Endothelial cell of umbilical vein (primary cell): ENCODE data around the gene B4GALNT3. TPM values are rescaled to one million over a fixed set of nuclear protein-coding genes. Genes with fewer than 3 reads are reported as not detected.

ENCODE experiments used
- BruUV-seq: library from RNA; stranded (reverse); fragments of 400-500 nt; replicated peaks from 2 replicates; lab custom pipeline; 2021; lab: Mats Ljungman, UMichigan
- CTCF ChIA-PET: fragments of 300-600, 350-600 bp; sonication (Branson Sonifier 250); formaldehyde crosslinking; loops from one replicate; lab custom pipeline; 2021; ENCODE audit warnings: antibody characterized with exemption, inconsistent platforms; lab: Charles Lee
- POLR2A ChIA-PET: fragments of 300-600, 350-600 bp; sonication (Branson Sonifier 250); formaldehyde crosslinking; loops from one replicate; lab custom pipeline; 2021; ENCODE audit warnings: antibody characterized with exemption, inconsistent platforms; lab: Charles Lee
- DNase-seq: peaks from one replicate; pipeline ENCODE4 v3.0.0-alpha.2; 2011; ENCODE audit warnings: low read depth, low spot score
- FAIRE-seq: peaks from 2 replicates; lab custom pipeline; 2011; peaks lifted over from hg19 to GRCh38; lab: Jason Lieb, UNC
- H2AFZ ChIP-seq: 2 replicates; pipeline ENCODE4 v1.6.0; 2012; ENCODE audit warnings: low read depth, low read length, control low read depth, inconsistent platforms
- H3K27ac ChIP-seq: 2 replicates; pipeline ENCODE4 v1.5.1; 2011; ENCODE audit warnings: low read depth, mild to moderate bottlenecking, control low read depth, low read length, moderate library complexity; ENCODE audit not compliant: insufficient read depth
- H3K27me3 ChIP-seq, 2 experiments: 2 replicates each; pipeline versions ENCODE4 v1.6.0 to v1.6.1; 2011; ENCODE audit warnings: low read length in 2 of 2, mixed read lengths in 1 of 2; ENCODE audit not compliant: control insufficient read depth in 2 of 2, insufficient read depth in 2 of 2
- H3K36me3 ChIP-seq, 2 experiments: 2 replicates in 1 of 2; 3 replicates in 1 of 2; pipeline ENCODE4 v1.5.1; 2011; ENCODE audit warnings: low read length in 2 of 2, mild to moderate bottlenecking in 1 of 2, moderate library complexity in 1 of 2; ENCODE audit not compliant: control insufficient read depth in 2 of 2, insufficient read depth in 2 of 2; ENCODE audit errors: extremely low read depth in 1 of 2
- H3K4me1 ChIP-seq: 3 replicates; pipeline ENCODE4 v1.5.1; 2011; ENCODE audit warnings: mild to moderate bottlenecking, low read length; ENCODE audit not compliant: control insufficient read depth, insufficient read depth; ENCODE audit errors: extremely low read depth
- H3K4me2 ChIP-seq: 2 replicates; pipeline ENCODE4 v1.6.1; 2011; ENCODE audit warnings: low read length, control low read depth, mixed read lengths; ENCODE audit not compliant: insufficient read depth
- H3K4me3 ChIP-seq, 3 experiments: fragments of 200-600 bp in 1 of 3; sonication (generic), shearing (Covaris generic) in 1 of 3; replicated peaks in 1 of 3; 2 replicates each; pipeline ENCODE4 v1.5.1; 2011 to 2016; ENCODE audit warnings: control low read depth in 3 of 3, low read length in 3 of 3, mild to moderate bottlenecking in 2 of 3, inconsistent platforms in 1 of 3, low read depth in 1 of 3, moderate library complexity in 1 of 3; ENCODE audit not compliant: insufficient read depth in 1 of 3
- H3K79me2 ChIP-seq: 2 replicates; pipeline ENCODE4 v1.6.0; 2012; ENCODE audit warnings: low read length, inconsistent platforms; ENCODE audit not compliant: control insufficient read depth, insufficient read depth
- H3K9ac ChIP-seq: replicated peaks from 2 replicates; pipeline ENCODE3; 2011; ENCODE audit warnings: low read length, control low read depth; ENCODE audit not compliant: insufficient read depth; ENCODE audit errors: extremely low read depth
- H3K9me1 ChIP-seq: replicated peaks from 3 replicates; pipeline ENCODE4 v1.6.0; 2011; ENCODE audit warnings: mild to moderate bottlenecking, low read length; ENCODE audit not compliant: control insufficient read depth, insufficient read depth; ENCODE audit errors: extremely low read depth
- H3K9me3 ChIP-seq: replicated peaks from 2 replicates; pipeline ENCODE4 v1.5.1; 2012; ENCODE audit warnings: low read length, inconsistent platforms; ENCODE audit not compliant: control insufficient read depth, insufficient read depth
- H4K20me1 ChIP-seq: replicated peaks from 2 replicates; pipeline ENCODE3; 2011; ENCODE audit warnings: mild to moderate bottlenecking, low read length; ENCODE audit not compliant: control insufficient read depth, insufficient read depth; ENCODE audit errors: extremely low read depth
- EZH2 ChIP-seq: IDR thresholded peaks from 2 replicates; pipeline ENCODE4 v1.6.1; 2012; ENCODE audit warnings: borderline replicate concordance, low read depth, mild to moderate bottlenecking, moderate library complexity, low read length, inconsistent platforms; ENCODE audit not compliant: severe bottlenecking
- GATA2 ChIP-seq: IDR thresholded peaks from 2 replicates; pipeline ENCODE4 v1.7.0; 2011; ENCODE audit warnings: low read depth, mild to moderate bottlenecking, moderate library complexity, mixed read lengths, low read length; ENCODE audit not compliant: insufficient read length, insufficient read depth
- JUN ChIP-seq: IDR thresholded peaks from 2 replicates; pipeline ENCODE4 v1.6.1; 2011; ENCODE audit warnings: borderline replicate concordance, low read depth; ENCODE audit not compliant: insufficient read length, insufficient read depth
- MYC ChIP-seq: IDR thresholded peaks from one replicate; pipeline ENCODE4 v1.6.1; 2011; ENCODE audit warnings: mild to moderate bottlenecking, low read depth, low read length
- POLR2A ChIP-seq: IDR thresholded peaks from 2 replicates; pipeline ENCODE4 v1.6.1; 2012; ENCODE audit warnings: low read depth, mild to moderate bottlenecking, control low read depth, low read length
- POLR2AphosphoS5 ChIP-seq: IDR thresholded peaks from 2 replicates; pipeline ENCODE4 v1.6.1; 2012; ENCODE audit warnings: low read depth, mild to moderate bottlenecking, control low read depth, low read length, moderate library complexity; ENCODE audit not compliant: insufficient read depth
- dilution Hi-C: fragments of 300-500 bp; cut with MboI; formaldehyde crosslinking; loops from one replicate; pipeline ENCODE4 v1.15.0; 2019; ENCODE audit warnings: low sequenced_read_pairs; ENCODE audit not compliant: extremely low pct_ligation_motif_present
- intact Hi-C: fragments of 100-400 bp; cut with micrococcal nuclease; formaldehyde crosslinking; loops from one replicate; pipeline ENCODE4 v1.10.0; 2022
- polyA plus RNA-seq, 4 experiments: library from polyadenylated mRNA; depleted of rRNA in 3 of 4; stranded (reverse) in 3 of 4; unstranded in 1 of 4; fragments of >200 nt; gene quantifications; 2 replicates each; pipeline versions ENCODE4 v1.2.1 to v1.2.3, GENCODE V29; 2011 to 2012; ENCODE audit warnings: missing spikeins in 1 of 4
- total RNA-seq: library from RNA; stranded (reverse); gene quantifications from 2 replicates; pipeline ENCODE4 v1.2.3, GENCODE V29; 2021
- TF ChIP-seq, protein P1 (sequence below): IDR thresholded peaks from 2 replicates; pipeline ENCODE4 v1.6.1; 2011; ENCODE audit not compliant: insufficient read depth, insufficient read length
- TF ChIP-seq, protein P2 (sequence below), 2 donors: IDR thresholded peaks; 1 replicate in 1 of 2; 2 replicates in 1 of 2; pipeline ENCODE4 v1.5.1; 2011; ENCODE audit warnings: low read length in 2 of 2, mild to moderate bottlenecking in 2 of 2, moderate library complexity in 2 of 2, control low read depth in 1 of 2, inconsistent platforms in 1 of 2, low read depth in 1 of 2; ENCODE audit not compliant: insufficient read depth in 1 of 2; ENCODE audit errors: extremely low read depth in 1 of 2

Gene B4GALNT3
- total and polyA plus RNA-seq, 2 donors (not counting 3 experiments of a cell fraction or from before 2014, with no cell fraction given), result 0.07 TPM; not detected in 1

DNA sequence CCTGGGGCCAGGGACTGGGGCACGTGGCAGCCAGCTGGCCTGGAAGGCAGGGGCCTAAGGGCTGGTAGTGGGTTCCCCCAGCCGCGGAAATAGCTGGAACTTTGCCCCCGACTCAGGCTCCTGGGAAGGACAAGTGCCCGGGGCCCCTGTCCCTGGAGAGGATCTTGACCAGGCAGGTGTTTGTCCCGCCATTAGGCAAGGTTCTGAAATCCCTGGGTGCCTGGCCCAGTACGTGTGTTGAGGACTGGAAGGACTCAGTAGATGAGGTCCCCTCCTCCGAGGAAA is 94.2 kb downstream of the B4GALNT3 start:
- DNase-seq (no peak), FAIRE-seq (no peak)
- dilution Hi-C loops (no loop called here), intact Hi-C loops (no loop called here)
- BruUV-seq, result no TSS peak
- no peaks in the 10 kb centered on the region for H3K4me1 ChIP-seq
- H3K79me2 ChIP-seq, result no peaks in the 10 kb centered on the region
- POLR2A ChIA-PET, result no interaction called here
- no peak overlapping the region for H3K4me2 ChIP-seq
- no peak overlapping the region for H3K4me3 ChIP-seq
- H3K9me3 ChIP-seq, result no peaks in the 10 kb centered on the region
- no peak overlapping the region for H2AFZ ChIP-seq
- no peak overlapping the region for H3K9ac ChIP-seq
- no peak overlapping the region for H3K27ac ChIP-seq
- H3K36me3 ChIP-seq, result no peaks in the 10 kb centered on the region
- TF ChIP-seq JUN (no peak), POLR2AphosphoS5 (no peak), POLR2A (no peak), GATA2 (no peak), MYC (no peak), EZH2 (no peak)
- TF ChIP-seq, protein P1, sequence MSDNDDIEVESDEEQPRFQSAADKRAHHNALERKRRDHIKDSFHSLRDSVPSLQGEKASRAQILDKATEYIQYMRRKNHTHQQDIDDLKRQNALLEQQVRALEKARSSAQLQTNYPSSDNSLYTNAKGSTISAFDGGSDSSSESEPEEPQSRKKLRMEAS, result no peak
- TF ChIP-seq, protein P2, sequence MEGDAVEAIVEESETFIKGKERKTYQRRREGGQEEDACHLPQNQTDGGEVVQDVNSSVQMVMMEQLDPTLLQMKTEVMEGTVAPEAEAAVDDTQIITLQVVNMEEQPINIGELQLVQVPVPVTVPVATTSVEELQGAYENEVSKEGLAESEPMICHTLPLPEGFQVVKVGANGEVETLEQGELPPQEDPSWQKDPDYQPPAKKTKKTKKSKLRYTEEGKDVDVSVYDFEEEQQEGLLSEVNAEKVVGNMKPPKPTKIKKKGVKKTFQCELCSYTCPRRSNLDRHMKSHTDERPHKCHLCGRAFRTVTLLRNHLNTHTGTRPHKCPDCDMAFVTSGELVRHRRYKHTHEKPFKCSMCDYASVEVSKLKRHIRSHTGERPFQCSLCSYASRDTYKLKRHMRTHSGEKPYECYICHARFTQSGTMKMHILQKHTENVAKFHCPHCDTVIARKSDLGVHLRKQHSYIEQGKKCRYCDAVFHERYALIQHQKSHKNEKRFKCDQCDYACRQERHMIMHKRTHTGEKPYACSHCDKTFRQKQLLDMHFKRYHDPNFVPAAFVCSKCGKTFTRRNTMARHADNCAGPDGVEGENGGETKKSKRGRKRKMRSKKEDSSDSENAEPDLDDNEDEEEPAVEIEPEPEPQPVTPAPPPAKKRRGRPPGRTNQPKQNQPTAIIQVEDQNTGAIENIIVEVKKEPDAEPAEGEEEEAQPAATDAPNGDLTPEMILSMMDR (IDR thresholded peaks at IDR 0.05; ENCODE audit: extremely low read depth in 1 of 2, insufficient read depth in 1 of 2, low read depth in 1 of 2, low read length in 2 of 2), result no peak
- CTCF ChIA-PET, result interaction anchor here (0.6 to 1.4 kb wide), 2 partner anchors 102 to 112 kb away, joined by 3 to 6 read pairs; no protein-coding TSS in a partner anchor
- no peaks in the 10 kb centered on the region for H4K20me1 ChIP-seq
- peaks cover 0 to 9% of the 10 kb centered on the region in 2 experiments for H3K27me3 ChIP-seq
- no peaks in the 10 kb centered on the region for H3K9me1 ChIP-seq
